HepG2 (cell line): ENCODE measurements around the gene MRPL28. TPM values are rescaled to one million over a fixed set of nuclear protein-coding genes. Genes with fewer than 3 reads are reported as not detected.

ENCODE experiments used
- ATAD3A ChIP-seq: sonication (generic); formaldehyde crosslinking; IDR thresholded peaks from 2 replicates; pipeline ENCODE4 v1.4.0; 2020; ENCODE audit warnings: missing genetic modification reagents
- EHMT2 ChIP-seq: fragments of 200-600 bp; sonication (generic); IDR thresholded peaks from 2 replicates; pipeline ENCODE4 v1.7.0; 2017; ENCODE audit warnings: antibody characterized with exemption, low read depth, low read length, borderline replicate concordance
- ETV5 ChIP-seq: IDR thresholded peaks from 2 replicates; pipeline ENCODE4 v1.6.1; 2018; ENCODE audit warnings: missing biosample characterization, missing genetic modification reagents, inconsistent platforms, borderline replicate concordance
- NAIF1 ChIP-seq: sonication (generic); formaldehyde crosslinking; IDR thresholded peaks from 2 replicates; pipeline ENCODE4 v1.5.0; 2020; ENCODE audit warnings: mild to moderate bottlenecking, missing genetic modification reagents, borderline replicate concordance
- NBN ChIP-seq: fragments of 450-650 bp; conservative IDR thresholded peaks from 2 replicates; pipeline ENCODE4 v1.6.1; 2017
- NFYB ChIP-seq: sonication (generic); formaldehyde crosslinking; IDR thresholded peaks from 2 replicates; pipeline ENCODE4 v1.4.0; 2020; ENCODE audit warnings: missing genetic modification reagents
- PCBP1 ChIP-seq: fragments of 200-400 bp; formaldehyde crosslinking; IDR thresholded peaks from 2 replicates; pipeline ENCODE4 v1.6.1; 2017; ENCODE audit warnings: mild to moderate bottlenecking, low read depth, low read length, borderline replicate concordance
- PRPF4 ChIP-seq: fragments of 200-400 bp; formaldehyde crosslinking; IDR thresholded peaks from 2 replicates; pipeline ENCODE4 v1.6.1; 2016; ENCODE audit warnings: low read length, low read depth; ENCODE audit not compliant: poor library complexity, severe bottlenecking
- REL ChIP-seq: sonication (generic); formaldehyde crosslinking; conservative IDR thresholded peaks from 2 replicates; pipeline ENCODE4 v1.8.0; 2022; ENCODE audit warnings: mild to moderate bottlenecking, missing genetic modification reagents, moderate library complexity
- REPIN1 ChIP-seq: sonication (generic); formaldehyde crosslinking; IDR thresholded peaks from 2 replicates; pipeline ENCODE4 v1.8.0; 2022; ENCODE audit warnings: missing genetic modification reagents, low read depth, mild to moderate bottlenecking, borderline replicate concordance
- REXO4 ChIP-seq: sonication (generic); formaldehyde crosslinking; IDR thresholded peaks from 2 replicates; pipeline ENCODE4 v1.8.0; 2022; ENCODE audit warnings: missing genetic modification reagents, mild to moderate bottlenecking, borderline replicate concordance
- SIN3B ChIP-seq: fragments of 150-350 bp; IDR thresholded peaks from 2 replicates; pipeline ENCODE4 v1.6.1; 2014; ENCODE audit warnings: low read length
- SIX1 ChIP-seq: sonication (generic); formaldehyde crosslinking; IDR thresholded peaks from 2 replicates; pipeline ENCODE4 v1.4.0; 2020; ENCODE audit warnings: missing genetic modification reagents, borderline replicate concordance
- SMYD3 ChIP-seq: sonication (generic); formaldehyde crosslinking; IDR thresholded peaks from 2 replicates; pipeline ENCODE4 v1.8.1; 2023; ENCODE audit warnings: mild to moderate bottlenecking, missing genetic modification reagents
- ZNF121 ChIP-seq: sonication (generic); formaldehyde crosslinking; IDR thresholded peaks from 2 replicates; pipeline ENCODE4 v1.5.0; 2020; ENCODE audit warnings: mild to moderate bottlenecking, missing genetic modification reagents
- ZNF205 ChIP-seq: IDR thresholded peaks from 2 replicates; pipeline ENCODE4 v1.6.1; 2018; ENCODE audit warnings: missing biosample characterization, missing genetic modification reagents
- ZNF460 ChIP-seq: sonication (generic); formaldehyde crosslinking; IDR thresholded peaks from 2 replicates; pipeline ENCODE4 v1.5.1; 2020; ENCODE audit warnings: missing genetic modification reagents, mild to moderate bottlenecking, borderline replicate concordance
- ZNF564 ChIP-seq: sonication (generic); formaldehyde crosslinking; IDR thresholded peaks from 2 replicates; pipeline ENCODE4 v1.8.1; 2023; ENCODE audit warnings: mild to moderate bottlenecking, missing genetic modification reagents
- ZNF616 ChIP-seq: sonication (generic); formaldehyde crosslinking; IDR thresholded peaks from 2 replicates; pipeline ENCODE4 v1.5.0; 2020; ENCODE audit warnings: low read depth, mild to moderate bottlenecking, missing genetic modification reagents
- ZNF629 ChIP-seq: sonication (generic); formaldehyde crosslinking; conservative IDR thresholded peaks from 2 replicates; pipeline ENCODE4 v1.5.0; 2020; ENCODE audit warnings: missing genetic modification reagents
- ZNF776 ChIP-seq: sonication (generic); formaldehyde crosslinking; IDR thresholded peaks from 2 replicates; pipeline ENCODE4 v1.4.0; 2020; ENCODE audit warnings: mild to moderate bottlenecking, missing genetic modification reagents
- polyA plus RNA-seq, 8 experiments: library from polyadenylated mRNA; depleted of rRNA in 3 of 8; stranded (reverse) in 7 of 8; unstranded in 1 of 8; fragments of >200 nt; fragmentation: Illumina TruSeq in 4 of 8; extraction: Trizol in 4 of 8; gene quantifications; 2 replicates each; pipeline versions ENCODE4 v1.2.1 to v1.2.3, GENCODE V29; 2011 to 2016; ENCODE audit warnings: low read depth in 4 of 8, missing spikeins in 1 of 8, mixed read lengths in 1 of 8; ENCODE audit not compliant: insufficient read depth in 1 of 8
- total RNA-seq, 5 experiments: library from RNA; depleted of rRNA; stranded (reverse); fragments of >200 nt; fragmentation: Illumina TruSeq; extraction: Trizol; gene quantifications; 2 replicates each; pipeline ENCODE4 v1.2.3, GENCODE V29; 2016; ENCODE audit warnings: low read depth in 1 of 5
- TF ChIP-seq, protein P1 (sequence below): sonication (generic); formaldehyde crosslinking; IDR thresholded peaks from 2 replicates; pipeline ENCODE4 v1.8.0; 2022; ENCODE audit warnings: missing genetic modification reagents, mild to moderate bottlenecking, moderate library complexity, borderline replicate concordance
- TF ChIP-seq, protein P2 (sequence below): sonication (generic); formaldehyde crosslinking; IDR thresholded peaks from 2 replicates; pipeline ENCODE4 v1.9.0; 2021; ENCODE audit warnings: missing genetic modification reagents, mild to moderate bottlenecking, borderline replicate concordance
- TF ChIP-seq, protein P3 (sequence below): sonication (generic); formaldehyde crosslinking; IDR thresholded peaks from 2 replicates; pipeline ENCODE4 v1.5.0; 2020; ENCODE audit warnings: missing genetic modification reagents

The MRPL28 gene
- total and polyA plus RNA-seq, 2 of the 13 experiments (the other 11 are each of a cell fraction or from before 2014, with no cell fraction given) = 114 to 135 TPM

DNA sequence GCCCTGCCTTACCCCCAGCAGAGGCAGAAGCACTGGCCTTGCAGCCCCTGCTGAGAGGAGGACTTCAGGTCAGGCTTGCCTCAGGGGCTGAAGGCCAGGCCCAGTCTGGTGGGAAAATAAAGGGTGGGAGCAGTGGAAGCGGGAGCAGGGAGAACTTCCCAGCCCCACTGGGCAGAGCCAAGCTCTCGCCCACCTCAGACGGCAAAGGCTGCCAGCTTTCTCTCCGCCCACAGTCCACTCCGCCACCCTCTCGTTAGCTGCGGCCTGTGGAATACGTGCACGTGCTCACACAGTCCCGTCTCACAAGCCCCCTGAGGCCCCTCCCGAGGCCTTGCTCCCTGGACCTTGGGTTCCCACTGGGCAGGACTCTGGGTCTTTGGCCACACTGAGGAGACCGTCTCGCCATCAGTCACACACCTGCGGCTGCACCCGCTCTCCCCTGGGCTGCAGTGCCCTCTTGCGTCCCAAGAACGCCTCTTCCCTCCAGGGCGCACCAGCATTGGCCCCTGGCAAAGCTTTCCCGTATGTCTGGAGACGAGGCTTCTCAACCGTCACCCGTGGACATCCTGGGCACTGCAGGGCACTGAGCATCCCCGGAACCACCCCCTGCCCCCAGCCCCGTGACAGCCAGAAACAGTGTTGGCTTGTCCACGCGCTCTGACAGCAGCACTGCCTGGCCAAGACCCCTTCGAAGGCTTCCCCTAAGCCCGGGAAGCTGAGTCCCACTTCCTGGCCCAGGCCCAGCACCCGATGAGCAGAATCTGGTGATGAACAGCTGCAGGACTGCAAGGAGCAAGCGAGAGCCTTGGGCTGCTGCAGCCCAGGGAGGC lies 8.3 kb downstream of the MRPL28 start (continued):
- TF ChIP-seq SIX1 (CRISPR knock-in tag) (no peak; the same call in 1 of the 2 replicates), ZNF616 (CRISPR knock-in tag) (0 out of 2 replicates have a peak, but pooled peaks have one; percentile 26), ZNF776 (0 out of 2 replicates have a peak, but pooled peaks have one; percentile 61), SIN3B (no peak), REXO4 (no peak), EHMT2 (no peak), REPIN1 (CRISPR knock-in tag) (peak; percentile 77; the same call in 1 of the 2 replicates), SMYD3 (CRISPR knock-in tag) (peak; percentile 73; the same call in 1 of the 2 replicates), NBN (no peak), ETV5 (CRISPR knock-in tag) (peak; percentile 49; the same call in 1 of the 2 replicates), ZNF205 (CRISPR knock-in tag) (peak; percentile 80), ZNF564 (CRISPR knock-in tag) (0 out of 2 replicates have a peak, but pooled peaks have one; percentile 52), ZNF460 (CRISPR knock-in tag) (no peak), NFYB (CRISPR knock-in tag) (no peak), ZNF629 (CRISPR knock-in tag) (no peak), REL (CRISPR knock-in tag) (no peak), ZNF121 (CRISPR knock-in tag) (peak; percentile 85), PCBP1 (no peak), ATAD3A (no peak), NAIF1 (CRISPR knock-in tag) (no peak), PRPF4 (no peak)
- TF ChIP-seq, protein P1, sequence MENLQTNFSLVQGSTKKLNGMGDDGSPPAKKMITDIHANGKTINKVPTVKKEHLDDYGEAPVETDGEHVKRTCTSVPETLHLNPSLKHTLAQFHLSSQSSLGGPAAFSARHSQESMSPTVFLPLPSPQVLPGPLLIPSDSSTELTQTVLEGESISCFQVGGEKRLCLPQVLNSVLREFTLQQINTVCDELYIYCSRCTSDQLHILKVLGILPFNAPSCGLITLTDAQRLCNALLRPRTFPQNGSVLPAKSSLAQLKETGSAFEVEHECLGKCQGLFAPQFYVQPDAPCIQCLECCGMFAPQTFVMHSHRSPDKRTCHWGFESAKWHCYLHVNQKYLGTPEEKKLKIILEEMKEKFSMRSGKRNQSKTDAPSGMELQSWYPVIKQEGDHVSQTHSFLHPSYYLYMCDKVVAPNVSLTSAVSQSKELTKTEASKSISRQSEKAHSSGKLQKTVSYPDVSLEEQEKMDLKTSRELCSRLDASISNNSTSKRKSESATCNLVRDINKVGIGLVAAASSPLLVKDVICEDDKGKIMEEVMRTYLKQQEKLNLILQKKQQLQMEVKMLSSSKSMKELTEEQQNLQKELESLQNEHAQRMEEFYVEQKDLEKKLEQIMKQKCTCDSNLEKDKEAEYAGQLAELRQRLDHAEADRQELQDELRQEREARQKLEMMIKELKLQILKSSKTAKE (CRISPR knock-in tag) = peak; percentile 81; the same call in 1 of the 2 replicates
- TF ChIP-seq, protein P2, sequence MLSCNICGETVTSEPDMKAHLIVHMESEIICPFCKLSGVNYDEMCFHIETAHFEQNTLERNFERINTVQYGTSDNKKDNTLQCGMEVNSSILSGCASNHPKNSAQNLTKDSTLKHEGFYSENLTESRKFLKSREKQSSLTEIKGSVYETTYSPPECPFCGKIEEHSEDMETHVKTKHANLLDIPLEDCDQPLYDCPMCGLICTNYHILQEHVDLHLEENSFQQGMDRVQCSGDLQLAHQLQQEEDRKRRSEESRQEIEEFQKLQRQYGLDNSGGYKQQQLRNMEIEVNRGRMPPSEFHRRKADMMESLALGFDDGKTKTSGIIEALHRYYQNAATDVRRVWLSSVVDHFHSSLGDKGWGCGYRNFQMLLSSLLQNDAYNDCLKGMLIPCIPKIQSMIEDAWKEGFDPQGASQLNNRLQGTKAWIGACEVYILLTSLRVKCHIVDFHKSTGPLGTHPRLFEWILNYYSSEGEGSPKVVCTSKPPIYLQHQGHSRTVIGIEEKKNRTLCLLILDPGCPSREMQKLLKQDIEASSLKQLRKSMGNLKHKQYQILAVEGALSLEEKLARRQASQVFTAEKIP (CRISPR knock-in tag) = no peak
- TF ChIP-seq, protein P3, sequence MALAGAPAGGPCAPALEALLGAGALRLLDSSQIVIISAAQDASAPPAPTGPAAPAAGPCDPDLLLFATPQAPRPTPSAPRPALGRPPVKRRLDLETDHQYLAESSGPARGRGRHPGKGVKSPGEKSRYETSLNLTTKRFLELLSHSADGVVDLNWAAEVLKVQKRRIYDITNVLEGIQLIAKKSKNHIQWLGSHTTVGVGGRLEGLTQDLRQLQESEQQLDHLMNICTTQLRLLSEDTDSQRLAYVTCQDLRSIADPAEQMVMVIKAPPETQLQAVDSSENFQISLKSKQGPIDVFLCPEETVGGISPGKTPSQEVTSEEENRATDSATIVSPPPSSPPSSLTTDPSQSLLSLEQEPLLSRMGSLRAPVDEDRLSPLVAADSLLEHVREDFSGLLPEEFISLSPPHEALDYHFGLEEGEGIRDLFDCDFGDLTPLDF (CRISPR knock-in tag) = no peak
